Thoracic aorta (tissue), 2 donors: ENCODE data around the gene NEGR1. TPM values are rescaled to one million over a fixed set of nuclear protein-coding genes. Genes with fewer than 3 reads are reported as not detected.

ENCODE experiments used
- ATAC-seq: fragments of 150-250 bp; one replicate; pipeline ENCODE4 v1.8.0; 2017; ENCODE audit warnings: low read depth; ENCODE audit not compliant: insufficient number of reproducible peaks, low FRiP score
- DNase-seq: peaks from one replicate; pipeline ENCODE4 v3.0.0-alpha.2; 2020; ENCODE audit warnings: low spot score
- H3K27ac ChIP-seq, 2 donors: fragments of 200-600 bp; sonication (generic); 1 replicate in 1 of 2; 2 replicates in 1 of 2; pipeline ENCODE4 v1.5.1; 2016; ENCODE audit warnings: mild to moderate bottlenecking in 2 of 2, moderate library complexity in 2 of 2
- H3K27me3 ChIP-seq: fragments of 200-600 bp; sonication (generic); replicated peaks from 2 replicates; pipeline ENCODE4 v1.6.0; 2016; ENCODE audit warnings: mild to moderate bottlenecking; ENCODE audit not compliant: insufficient read depth
- H3K36me3 ChIP-seq: fragments of 200-600 bp; sonication (generic); one replicate; pipeline ENCODE4 v1.5.1; 2016
- H3K4me1 ChIP-seq, 2 donors: fragments of 200-600 bp; sonication (generic); 1 replicate in 1 of 2; 2 replicates in 1 of 2; pipeline versions ENCODE4 v1.5.1 to v1.6.0; 2016; ENCODE audit warnings: low read depth in 2 of 2, mild to moderate bottlenecking in 1 of 2; ENCODE audit not compliant: control insufficient read depth in 1 of 2
- H3K4me3 ChIP-seq: fragments of 200-600 bp; sonication (generic); 2 replicates; pipeline ENCODE4 v1.5.1; 2016; ENCODE audit warnings: mild to moderate bottlenecking
- H3K9me3 ChIP-seq: fragments of 200-600 bp; sonication (generic); 2 replicates; pipeline ENCODE4 v1.5.1; 2016
- CTCF ChIP-seq: fragments of 200-600 bp; sonication (generic); IDR thresholded peaks from one replicate; pipeline ENCODE4 v1.5.1; 2019; ENCODE audit warnings: antibody characterized with exemption
- total RNA-seq, 2 donors: library from RNA; depleted of rRNA; stranded (reverse); fragments of >200 nt; gene quantifications; one replicate each; pipeline versions ENCODE4 v1.1.0 to v1.2.3, GENCODE V29; 2016

The NEGR1 gene
- total RNA-seq, 2 donors from 2014 or later, result 10.4 to 14.4 TPM

GRCh38 chr1:71796006-71796405, 486.3 kb downstream of the NEGR1 start:
- Histone ChIP-seq H3K27me3 (no peaks in the 10 kb centered on the region), H3K4me3 (no peak overlapping the region), H3K27ac (no peak overlapping the region), H3K36me3 (no peaks in the 10 kb centered on the region), H3K4me1 (no peaks in the 10 kb centered on the region), H3K9me3 (no peaks in the 10 kb centered on the region)
- DNase-seq (no peak), ATAC-seq (no peak)
- TF ChIP-seq CTCF, result no peak

GRCh38 chr1:71792264-71792663, 490.1 kb downstream of the NEGR1 start:
- no peak overlapping the region for H3K27ac ChIP-seq
- ATAC-seq (no peak), DNase-seq (no peak)
- no peak overlapping the region for H3K4me3 ChIP-seq
- TF ChIP-seq CTCF, result no peak
- H3K27me3 ChIP-seq, result no peaks in the 10 kb centered on the region
- H3K4me1 ChIP-seq, result no peaks in the 10 kb centered on the region
- H3K36me3 ChIP-seq, result no peaks in the 10 kb centered on the region
- no peaks in the 10 kb centered on the region for H3K9me3 ChIP-seq

DNA sequence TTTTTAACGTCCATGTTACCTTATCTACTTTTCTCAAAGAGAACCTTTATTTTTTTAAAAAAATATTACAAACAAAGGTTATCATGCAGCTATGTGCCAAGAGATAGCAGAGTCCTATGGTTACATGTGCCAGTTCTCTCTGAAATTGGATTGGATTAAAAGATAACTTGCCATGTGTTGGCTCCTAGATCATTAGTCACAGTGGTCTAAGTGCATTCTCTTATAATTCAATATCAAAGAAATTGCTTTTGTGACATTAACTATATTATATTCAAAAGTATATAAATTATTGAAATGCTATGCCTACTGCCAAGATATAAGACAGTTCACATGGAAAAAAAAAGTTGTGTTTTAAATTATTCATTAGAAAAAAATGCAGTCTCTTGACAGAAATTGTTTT, 494.2 kb downstream of the NEGR1 start:
- Histone ChIP-seq H3K27ac (no peak overlapping the region), H3K4me3 (no peak overlapping the region), H3K36me3 (no peaks in the 10 kb centered on the region), H3K27me3 (no peaks in the 10 kb centered on the region), H3K4me1 (no peaks in the 10 kb centered on the region), H3K9me3 (no peaks in the 10 kb centered on the region)
- no peak for ATAC-seq
- DNase-seq, result no peak
- no peak for TF ChIP-seq CTCF

- DNase-seq, result no peak
- H3K4me1 ChIP-seq, result no peaks in the 10 kb centered on the region
- ATAC-seq, result no peak
- H3K27ac ChIP-seq, result no peak overlapping the region
- H3K9me3 ChIP-seq, result no peaks in the 10 kb centered on the region
- no peaks in the 10 kb centered on the region for H3K36me3 ChIP-seq
- H3K4me3 ChIP-seq, result no peak overlapping the region
- no peaks in the 10 kb centered on the region for H3K27me3 ChIP-seq
- no peak for TF ChIP-seq CTCF
Observed at GRCh38 chr1:71787699-71788098, 494.6 kb downstream of the NEGR1 start.

- no peak overlapping the region for H3K4me3 ChIP-seq
- TF ChIP-seq CTCF, result no peak
- no peak overlapping the region for H3K27ac ChIP-seq
- DNase-seq, result no peak
- H3K36me3 ChIP-seq, result no peaks in the 10 kb centered on the region
- no peaks in the 10 kb centered on the region for H3K4me1 ChIP-seq
- no peaks in the 10 kb centered on the region for H3K27me3 ChIP-seq
- H3K9me3 ChIP-seq, result no peaks in the 10 kb centered on the region
- ATAC-seq, result no peak
Observed at GRCh38 chr1:71786218-71786617, 496.1 kb downstream of the NEGR1 start.
